Peyer's patch (tissue), 4 donors: ENCODE data around the gene PRKCZ. TPM values are rescaled to one million over a fixed set of nuclear protein-coding genes. Genes with fewer than 3 reads are reported as not detected.
A peak's percentile ranks its signal among the peaks of the same experiment; 100 is the strongest.

Experiments
- DNase-seq, 3 donors: peaks; one replicate each; pipeline ENCODE4 v3.0.0-alpha.2; 2017 to 2019
- H3K27ac ChIP-seq, 4 donors: fragments of 200-600 bp; sonication (generic); one replicate each; pipeline ENCODE4 v1.5.1; 2016 to 2019
- H3K27me3 ChIP-seq, 2 donors: fragments of 200-600 bp; sonication (generic); one replicate each; pipeline ENCODE4 v1.5.1; 2019
- H3K36me3 ChIP-seq, 3 donors: fragments of 200-600 bp; sonication (generic); one replicate each; pipeline ENCODE4 v1.5.1; 2016 to 2019
- H3K4me1 ChIP-seq, 4 donors: fragments of 200-600 bp; sonication (generic); one replicate each; pipeline ENCODE4 v1.5.1; 2016 to 2019
- H3K4me3 ChIP-seq, 4 donors: fragments of 200-600 bp; sonication (generic); 1 replicate in 3 of 4; 2 replicates in 1 of 4; pipeline ENCODE4 v1.5.1; 2016 to 2019; ENCODE audit warnings: mild to moderate bottlenecking in 1 of 4
- H3K9me3 ChIP-seq, 4 donors: fragments of 200-600 bp; sonication (generic); one replicate each; pipeline ENCODE4 v1.5.1; 2016 to 2019; ENCODE audit warnings: mild to moderate bottlenecking in 1 of 4
- CTCF ChIP-seq, 6 experiments: fragments of 450-650 bp in 4 of 6; fragments of 200-600 bp in 2 of 6; sonication (generic) in 1 of 6; IDR thresholded peaks; one replicate each; pipeline ENCODE4 v1.5.1; 2017 to 2019; ENCODE audit warnings: antibody characterized with exemption in 6 of 6, mild to moderate bottlenecking in 3 of 6, moderate library complexity in 1 of 6
- POLR2A ChIP-seq, 2 donors: fragments of 450-650 bp; IDR thresholded peaks; one replicate each; pipeline ENCODE4 v1.5.1; 2017; ENCODE audit warnings: antibody characterized with exemption in 2 of 2, mild to moderate bottlenecking in 2 of 2, moderate library complexity in 2 of 2
- total RNA-seq, 4 donors: library from RNA; depleted of rRNA; stranded (reverse); fragments of >200 nt; gene quantifications; one replicate each; pipeline ENCODE4 v1.1.0, GENCODE V29; 2016

The PRKCZ gene
- total RNA-seq, 4 donors from 2014 or later = 51.2 to 105 (median 93.6) TPM

DNA sequence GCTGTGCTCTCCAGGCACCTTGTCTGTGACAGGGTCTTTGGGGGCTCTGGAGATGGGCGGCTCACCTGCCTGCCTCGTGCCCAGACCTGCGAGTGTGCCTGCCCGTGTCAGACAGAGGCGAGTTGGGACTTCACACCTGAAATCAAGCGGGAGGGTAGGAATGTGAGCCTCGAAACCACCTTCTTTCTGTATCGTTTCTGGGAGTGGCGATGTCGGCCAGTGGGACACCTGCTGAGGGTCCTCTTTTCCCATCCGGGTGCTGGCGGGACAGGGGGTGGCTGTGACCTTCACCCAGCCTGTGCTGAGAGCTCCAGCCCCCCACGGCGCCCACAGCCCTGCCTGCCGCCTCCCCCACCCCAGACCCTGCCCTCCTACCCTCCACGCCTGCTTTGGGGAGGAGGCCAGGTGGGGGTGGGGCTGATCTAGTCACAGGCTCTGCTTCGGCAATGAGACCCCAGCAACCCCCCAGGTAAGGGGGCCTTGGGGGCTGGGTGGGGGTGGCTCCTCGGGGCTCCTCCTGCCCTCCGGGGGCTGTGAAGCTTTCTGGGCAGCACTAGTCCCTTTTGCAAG lies 160.0 kb downstream of the PRKCZ start:
- Histone ChIP-seq H3K27me3 (no peaks in the 10 kb centered on the region), H3K4me1 (peaks cover 6 to 53% (median 20%) of the 10 kb centered on the region in 4 donors), H3K4me3 (no peak overlapping the region), H3K9me3 (no peaks in the 10 kb centered on the region), H3K27ac (peak overlapping the region in 1 of 4 donors; percentile 81), H3K36me3 (no peaks in the 10 kb centered on the region)
- no peak for DNase-seq
- no peak for TF ChIP-seq POLR2A (IDR thresholded peaks at IDR 0.05)
- TF ChIP-seq CTCF (IDR thresholded peaks at IDR 0.05) = no peak

DNA sequence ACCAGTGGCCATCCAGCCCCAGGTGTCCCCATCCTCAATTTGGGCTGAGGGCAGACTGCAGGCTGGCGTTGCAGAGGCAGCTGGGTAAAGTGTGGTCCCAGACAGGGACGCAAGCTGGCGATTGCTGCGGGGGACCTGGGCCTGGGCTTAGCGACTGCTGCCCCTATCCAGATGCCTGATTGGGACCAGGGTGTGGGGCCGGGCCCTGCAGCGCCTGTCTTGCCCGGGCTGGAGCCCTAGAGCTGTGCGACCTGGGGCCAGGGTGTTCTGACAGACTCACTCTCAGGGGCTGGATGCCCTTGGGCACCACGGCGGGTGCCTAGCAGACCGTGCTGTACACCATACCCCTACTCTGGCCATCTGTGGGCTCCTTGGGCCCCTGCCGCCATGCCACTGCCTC lies 160.6 kb downstream of the PRKCZ start:
- Histone ChIP-seq H3K4me1 (peaks cover 6 to 48% (median 15%) of the 10 kb centered on the region in 4 donors), H3K27ac (no peak overlapping the region), H3K36me3 (no peaks in the 10 kb centered on the region), H3K4me3 (no peak overlapping the region), H3K27me3 (no peaks in the 10 kb centered on the region), H3K9me3 (no peaks in the 10 kb centered on the region)
- no peak for DNase-seq
- no peak for TF ChIP-seq POLR2A (IDR thresholded peaks at IDR 0.05)
- no peak for TF ChIP-seq CTCF (IDR thresholded peaks at IDR 0.05)

GRCh38 chr1:2212274-2212531 lies 162.0 kb downstream of the PRKCZ start:
- Histone ChIP-seq H3K27me3 (no peaks in the 10 kb centered on the region), H3K27ac (peak overlapping the region; percentile 72 to 91 (median 80)), H3K36me3 (no peaks in the 10 kb centered on the region), H3K4me3 (peak overlapping the region in 3 of 4 donors; percentile 18 to 35 (median 19)), H3K4me1 (peaks cover 6 to 43% (median 14%) of the 10 kb centered on the region in 4 donors), H3K9me3 (no peaks in the 10 kb centered on the region)
- no peak for TF ChIP-seq POLR2A (IDR thresholded peaks at IDR 0.05)
- no peak for TF ChIP-seq CTCF (IDR thresholded peaks at IDR 0.05)
- DNase-seq = no peak

- H3K27ac ChIP-seq = peak overlapping the region; percentile 72 to 91 (median 80)
- TF ChIP-seq CTCF (IDR thresholded peaks at IDR 0.05) (peak in 5 of 6 experiments; percentile 9 to 65 (median 41)), POLR2A (IDR thresholded peaks at IDR 0.05) (no peak)
- H3K9me3 ChIP-seq = no peaks in the 10 kb centered on the region
- peak overlapping the region; percentile 2 to 35 (median 18) for H3K4me3 ChIP-seq
- peaks cover 6 to 43% (median 14%) of the 10 kb centered on the region in 4 donors for H3K4me1 ChIP-seq
- H3K27me3 ChIP-seq = no peaks in the 10 kb centered on the region
- H3K36me3 ChIP-seq = no peaks in the 10 kb centered on the region
- DNase-seq = peak; percentile 54 to 92 (median 91)
Observed at GRCh38 chr1:2212532-2213491, 162.6 kb downstream of the PRKCZ start.

DNA sequence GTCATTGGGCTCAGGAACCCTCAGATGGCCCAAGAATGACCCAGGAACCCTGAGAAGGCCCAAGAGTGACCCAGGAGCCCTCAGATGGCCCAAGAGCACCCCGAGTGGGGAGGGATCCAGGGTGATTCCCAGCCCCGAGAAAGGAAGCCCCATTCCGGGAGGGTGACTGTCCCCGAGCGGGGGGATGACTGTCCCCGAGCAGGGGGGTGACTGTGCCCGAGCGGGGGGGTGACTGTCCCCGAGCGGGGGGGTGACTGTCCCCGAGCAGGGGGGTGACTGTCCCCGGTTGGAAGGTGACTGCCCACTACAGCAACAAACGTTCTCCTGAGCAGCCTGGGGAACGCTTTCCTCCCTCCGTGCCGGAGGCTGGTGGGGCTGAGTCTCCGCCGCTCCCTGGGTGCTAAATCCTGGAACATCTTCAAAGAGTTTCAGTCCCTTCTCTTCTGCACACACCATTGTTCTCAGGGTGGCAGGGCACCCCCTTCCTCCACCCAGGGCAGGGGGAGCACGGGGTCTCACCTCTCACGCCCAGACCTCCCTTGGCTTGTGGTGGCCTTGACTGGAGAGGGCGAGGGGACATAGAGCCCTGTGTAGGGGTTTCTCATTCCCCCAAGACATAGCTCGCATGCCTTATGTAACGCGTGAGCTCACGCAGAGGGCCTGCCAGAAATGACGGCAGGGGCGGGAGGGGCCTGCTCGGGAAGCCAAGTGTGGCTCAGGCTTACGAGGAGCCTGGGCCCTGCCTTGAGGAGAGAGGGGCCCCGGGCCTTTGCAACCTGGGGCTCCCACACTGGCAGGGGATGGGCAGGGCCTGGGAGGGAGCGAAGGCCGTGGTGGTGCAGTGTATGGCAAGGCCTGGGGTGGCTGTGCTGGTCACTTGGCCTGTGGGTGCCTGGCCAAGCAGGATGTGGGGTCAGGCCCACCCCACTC lies 163.6 kb downstream of the PRKCZ start:
- Histone ChIP-seq H3K27ac (peak overlapping the region; percentile 72 to 91 (median 80)), H3K4me3 (peak overlapping the region in 2 of 4 donors; percentile 18 to 35), H3K4me1 (peaks cover 4 to 33% (median 14%) of the 10 kb centered on the region in 4 donors), H3K36me3 (no peaks in the 10 kb centered on the region), H3K27me3 (no peaks in the 10 kb centered on the region), H3K9me3 (no peaks in the 10 kb centered on the region)
- no peak for DNase-seq
- no peak for TF ChIP-seq POLR2A (IDR thresholded peaks at IDR 0.05)
- no peak for TF ChIP-seq CTCF (IDR thresholded peaks at IDR 0.05)
